GM21529 (cell line): ENCODE measurements around the gene ERICH6.
A peak's percentile ranks its signal among the peaks of the same experiment; 100 is the strongest.

Experiments used
- ATAC-seq: cut with Tn5 transposase; IDR thresholded peaks from one replicate; pipeline ENCODE4 v1.9.1; 2021; ENCODE audit not compliant: unreplicated experiment

ERICH6 gene

DNA sequence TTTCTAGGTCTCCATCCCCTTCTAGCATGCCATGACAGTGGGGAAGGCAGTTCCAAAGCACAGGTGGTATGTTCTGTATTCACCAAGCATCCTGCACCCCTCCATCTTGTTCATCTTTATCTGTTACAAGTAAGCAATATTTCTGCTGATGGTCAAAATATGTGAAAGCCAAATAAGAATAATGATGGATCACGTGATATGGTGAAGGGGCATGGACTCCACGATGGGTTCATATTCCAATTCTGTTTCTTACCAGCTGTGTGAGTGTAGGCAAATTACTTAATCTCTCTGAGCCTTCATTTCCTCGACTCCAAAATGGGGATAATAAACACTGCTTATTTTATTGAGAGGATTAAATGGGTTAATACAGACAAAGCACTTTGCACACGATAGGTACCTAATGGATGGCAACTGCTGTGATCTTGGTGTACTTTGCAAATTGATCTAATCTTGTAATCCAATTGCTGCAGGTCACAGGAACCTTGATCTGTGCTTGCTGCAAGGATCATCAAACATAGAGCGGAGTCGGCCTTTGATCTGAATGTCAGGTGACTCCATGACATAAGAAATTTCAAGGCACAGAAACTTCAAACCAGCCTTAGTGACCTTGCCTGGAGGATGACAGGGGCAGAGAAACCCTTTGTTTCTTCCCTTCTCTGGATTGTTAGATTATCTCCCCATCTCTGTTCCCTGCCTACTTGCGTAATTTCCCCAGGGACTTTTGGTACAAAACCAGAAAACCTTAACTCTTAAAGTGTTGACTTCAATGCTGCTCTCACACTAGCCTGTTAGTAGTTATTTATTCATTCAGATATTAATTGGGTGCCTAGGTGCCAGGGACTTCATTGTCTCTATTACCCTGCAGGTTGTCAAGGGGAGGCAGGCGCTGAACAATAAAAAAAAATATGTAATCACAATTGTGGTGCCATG is 33.4 kb upstream of the ERICH6 start:
- ATAC-seq: no peak

DNA sequence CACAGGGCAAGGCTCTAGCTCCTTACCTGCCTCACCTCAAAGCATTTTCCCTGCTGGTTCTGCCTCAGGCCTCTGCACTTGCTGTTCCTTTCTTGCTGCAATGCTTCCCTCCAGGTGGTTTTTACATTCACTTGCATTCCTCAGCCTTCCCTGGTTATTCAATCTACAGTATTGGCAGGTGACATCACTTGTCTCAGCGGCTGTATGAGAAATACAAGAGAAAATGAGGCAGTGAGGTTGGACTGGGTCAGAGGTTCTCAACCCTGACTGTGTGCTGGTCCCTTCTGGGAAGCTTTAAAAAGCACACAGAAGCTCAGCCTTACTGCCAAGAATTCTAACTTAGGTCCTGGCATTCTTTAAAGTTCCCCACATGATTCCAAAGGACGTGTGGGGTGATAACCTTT is 32.6 kb upstream of the ERICH6 start:
- ATAC-seq: no peak

DNA sequence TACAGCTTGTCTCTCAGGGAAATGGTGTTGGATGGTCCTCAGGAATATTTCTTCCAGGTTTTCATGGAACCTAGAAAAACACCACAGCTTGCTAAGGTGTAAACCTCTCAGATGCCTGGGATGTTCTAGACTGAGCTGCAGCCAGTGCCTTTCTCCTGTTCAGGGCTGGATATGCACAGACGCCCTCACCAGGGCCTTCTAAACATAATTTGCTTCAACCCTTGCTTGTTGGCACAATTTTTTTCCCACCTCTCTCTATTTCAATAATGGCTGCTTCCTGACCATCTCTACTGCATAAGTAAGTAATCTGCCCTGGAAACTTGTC is 31.0 kb upstream of the ERICH6 start:
- ATAC-seq: no peak

DNA sequence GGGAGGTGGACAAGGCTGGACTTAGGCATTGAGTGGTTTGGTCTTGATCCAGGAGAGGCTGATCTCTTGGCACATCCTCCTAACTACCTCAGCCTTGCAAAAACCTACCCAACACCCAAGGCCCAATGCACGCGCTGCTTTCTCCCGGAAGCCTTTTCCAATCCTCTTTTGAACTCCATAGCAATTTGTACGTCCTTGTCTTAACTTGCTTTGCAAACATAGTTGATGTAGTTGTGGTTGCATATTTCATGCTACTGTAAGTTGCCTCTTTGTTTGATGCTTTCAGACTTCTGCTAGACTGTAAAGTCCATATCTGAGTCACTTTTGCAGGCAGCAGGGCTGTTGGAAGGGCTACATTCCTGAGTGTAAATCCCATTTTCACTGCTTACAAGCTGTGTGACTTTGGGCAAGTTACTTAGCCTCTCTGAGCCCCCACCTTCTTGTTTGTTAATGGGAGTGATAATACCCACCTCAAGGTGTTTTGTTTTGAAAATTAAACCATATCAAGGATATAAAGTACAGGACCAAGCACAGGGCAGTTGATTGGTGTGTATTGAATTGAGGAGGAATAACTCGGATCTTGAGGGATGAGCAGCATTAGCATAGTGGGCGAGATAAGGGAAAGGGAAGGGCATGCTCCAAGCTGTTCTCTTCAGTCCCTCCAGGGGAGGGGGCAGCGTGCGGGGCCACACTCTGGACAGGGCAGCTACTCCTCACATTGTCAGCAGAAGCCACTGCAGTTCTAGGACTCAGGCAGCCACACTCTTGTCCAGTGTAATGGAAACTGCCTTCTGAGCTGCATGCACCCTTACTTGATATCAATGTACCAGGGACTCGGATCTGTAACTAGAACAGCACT is 30.4 kb upstream of the ERICH6 start:
- no peak for ATAC-seq

DNA sequence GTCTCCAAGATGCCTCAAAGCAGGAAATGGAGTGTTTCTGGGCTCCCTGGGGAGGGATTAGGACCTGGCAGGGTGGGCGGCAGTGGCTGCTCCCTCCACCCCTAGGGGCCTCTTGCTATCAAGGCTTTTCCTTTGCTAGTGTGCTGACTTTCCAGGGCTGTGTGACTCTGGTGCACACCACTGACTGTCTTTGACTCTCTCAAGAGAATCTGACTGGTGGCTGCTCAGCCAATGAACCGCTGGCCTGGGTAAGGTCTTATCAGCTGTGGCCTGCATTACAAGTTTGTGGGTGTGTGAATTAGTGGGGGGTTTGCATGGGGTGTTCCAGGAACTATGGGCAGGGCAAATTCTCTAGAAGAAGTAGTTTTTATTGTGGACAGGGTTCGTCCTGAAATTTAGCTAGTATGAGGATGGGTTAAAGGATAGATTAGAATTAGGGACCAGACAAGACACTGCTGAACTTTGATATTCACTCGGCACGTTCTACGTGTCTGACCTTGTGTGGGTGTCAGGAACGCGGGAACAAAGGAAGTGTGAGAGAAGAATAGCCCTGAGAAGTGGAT is 29.7 kb upstream of the ERICH6 start:
- no peak for ATAC-seq

DNA sequence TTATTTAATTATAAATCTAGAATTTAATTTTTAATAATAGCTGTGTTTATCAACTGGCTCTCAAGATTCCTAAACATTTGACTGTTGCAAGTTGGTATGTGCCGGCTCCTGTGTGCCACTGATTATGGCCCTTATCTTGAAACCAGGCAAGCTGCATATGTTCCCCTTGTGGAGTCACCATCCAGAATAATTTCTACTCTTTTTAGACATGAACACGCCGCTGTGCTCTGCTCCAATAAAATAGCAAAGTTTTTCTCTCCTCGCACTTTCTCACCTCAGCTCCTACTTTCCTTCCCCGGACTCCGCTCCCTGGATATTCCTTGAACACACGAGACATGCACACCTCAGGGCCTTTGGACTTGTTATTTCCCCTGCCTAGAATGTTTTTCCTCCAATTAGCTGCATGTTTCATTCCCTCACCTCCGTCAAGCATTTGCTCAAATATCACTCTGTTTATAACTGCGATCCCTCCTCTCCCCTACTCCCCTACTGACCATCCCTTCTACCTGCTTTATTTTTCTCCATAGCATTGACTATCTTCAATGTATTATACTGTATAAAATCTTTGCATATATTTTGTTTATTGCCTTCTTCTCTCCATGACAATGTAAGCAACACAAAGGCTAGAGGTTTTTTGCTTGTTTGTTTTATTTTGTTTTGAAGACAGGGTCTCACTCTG is 26.1 kb upstream of the ERICH6 start:
- ATAC-seq: no peak

DNA sequence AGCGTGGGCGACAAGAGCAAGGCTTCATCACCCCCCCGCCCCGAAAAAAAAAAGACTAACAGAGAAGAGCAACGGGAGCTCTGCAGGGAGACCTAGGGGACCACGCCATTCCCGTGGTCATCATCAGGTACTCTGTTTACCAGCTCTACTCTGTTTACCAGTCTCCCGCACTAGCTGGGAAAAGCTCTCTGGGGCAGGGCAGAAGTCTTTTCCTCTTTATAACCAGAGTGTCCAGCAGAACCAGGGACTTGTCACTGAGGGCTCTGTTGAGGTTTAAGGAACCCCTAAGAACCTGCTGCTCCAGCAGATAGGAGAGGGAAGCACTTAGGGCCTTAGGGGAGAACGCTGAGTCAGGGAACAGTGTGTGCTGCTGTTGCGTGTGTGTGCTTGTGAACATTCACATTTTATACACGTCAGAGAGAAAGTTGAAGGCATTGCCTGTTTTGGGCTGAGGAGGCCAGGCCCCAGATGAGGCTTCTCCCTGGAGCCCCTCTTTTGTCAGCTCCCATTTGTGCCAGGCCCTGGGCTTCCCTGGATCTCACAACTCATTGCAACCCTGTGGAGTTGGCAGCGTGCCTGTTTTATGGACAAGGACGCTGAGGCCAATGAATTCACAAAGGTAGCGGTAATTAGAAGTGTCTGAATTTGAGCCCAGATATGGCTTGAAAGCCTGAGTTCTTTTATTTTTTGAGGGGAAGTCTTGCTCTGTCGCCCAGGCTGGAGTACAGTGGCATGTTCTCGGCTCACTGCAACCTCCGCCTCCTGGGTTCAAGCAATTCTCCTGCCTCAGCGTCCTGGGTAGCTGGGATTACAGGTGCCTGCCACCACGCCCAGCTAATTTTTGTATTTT is 24.2 kb upstream of the ERICH6 start:
- no peak for ATAC-seq

DNA sequence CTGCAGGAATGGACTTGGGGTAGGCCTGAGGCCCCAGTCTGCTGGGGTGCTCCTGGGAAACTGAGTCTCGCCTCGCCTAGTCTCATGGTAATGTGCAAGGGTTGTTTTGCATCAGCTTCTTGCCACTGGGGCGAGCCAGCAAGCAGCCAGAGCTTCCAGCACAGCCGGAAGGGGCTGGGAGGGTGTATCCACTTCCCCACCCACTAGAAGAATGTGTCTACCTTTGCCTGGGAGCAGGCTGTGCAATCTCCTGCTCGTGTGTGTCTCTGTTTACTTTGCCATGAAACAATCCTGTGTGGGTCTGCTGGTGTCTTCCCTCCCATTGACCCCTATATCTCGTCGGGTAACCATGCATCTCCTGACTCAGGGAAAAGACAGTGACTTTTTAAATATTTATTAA is 21.8 kb upstream of the ERICH6 start:
- ATAC-seq: no peak

DNA sequence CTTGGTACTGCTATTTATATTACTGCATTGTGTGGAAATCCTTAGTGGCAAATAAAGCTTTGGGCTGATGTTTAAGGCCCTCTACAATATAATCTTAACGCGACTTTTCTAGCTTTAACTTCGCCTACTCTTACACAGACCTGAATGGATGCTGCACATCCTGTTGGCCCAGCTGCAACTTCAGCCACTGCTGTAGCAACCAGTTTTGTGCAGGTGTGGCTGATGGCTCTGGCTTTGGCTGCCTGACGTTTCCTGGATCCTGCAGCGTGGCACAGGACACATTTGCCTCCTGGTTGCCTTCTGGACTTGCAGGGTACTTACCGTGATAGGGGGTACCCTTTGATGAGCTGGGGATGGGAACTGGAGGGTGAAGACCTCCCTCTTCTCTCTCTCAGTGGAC is 20.2 kb upstream of the ERICH6 start:
- no peak for ATAC-seq

DNA sequence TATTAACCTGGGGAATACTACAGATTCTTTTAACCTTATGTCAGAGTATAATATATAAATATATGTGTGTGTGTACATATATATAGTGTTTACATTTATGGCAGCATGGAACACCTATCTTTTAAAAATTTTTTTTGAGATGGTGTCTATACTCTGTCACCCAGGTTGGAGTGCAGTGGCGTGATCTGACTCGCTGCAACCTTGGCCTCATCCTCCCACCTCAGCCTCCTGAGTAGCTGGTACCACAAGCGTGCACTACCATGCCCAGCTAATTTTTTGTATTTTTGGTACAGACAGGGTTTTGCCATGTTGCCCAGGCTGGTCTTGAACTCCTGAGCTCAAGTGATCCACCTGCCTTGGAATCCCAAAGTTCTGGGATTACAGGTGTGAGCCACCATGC is 18.5 kb upstream of the ERICH6 start:
- ATAC-seq: no peak

DNA sequence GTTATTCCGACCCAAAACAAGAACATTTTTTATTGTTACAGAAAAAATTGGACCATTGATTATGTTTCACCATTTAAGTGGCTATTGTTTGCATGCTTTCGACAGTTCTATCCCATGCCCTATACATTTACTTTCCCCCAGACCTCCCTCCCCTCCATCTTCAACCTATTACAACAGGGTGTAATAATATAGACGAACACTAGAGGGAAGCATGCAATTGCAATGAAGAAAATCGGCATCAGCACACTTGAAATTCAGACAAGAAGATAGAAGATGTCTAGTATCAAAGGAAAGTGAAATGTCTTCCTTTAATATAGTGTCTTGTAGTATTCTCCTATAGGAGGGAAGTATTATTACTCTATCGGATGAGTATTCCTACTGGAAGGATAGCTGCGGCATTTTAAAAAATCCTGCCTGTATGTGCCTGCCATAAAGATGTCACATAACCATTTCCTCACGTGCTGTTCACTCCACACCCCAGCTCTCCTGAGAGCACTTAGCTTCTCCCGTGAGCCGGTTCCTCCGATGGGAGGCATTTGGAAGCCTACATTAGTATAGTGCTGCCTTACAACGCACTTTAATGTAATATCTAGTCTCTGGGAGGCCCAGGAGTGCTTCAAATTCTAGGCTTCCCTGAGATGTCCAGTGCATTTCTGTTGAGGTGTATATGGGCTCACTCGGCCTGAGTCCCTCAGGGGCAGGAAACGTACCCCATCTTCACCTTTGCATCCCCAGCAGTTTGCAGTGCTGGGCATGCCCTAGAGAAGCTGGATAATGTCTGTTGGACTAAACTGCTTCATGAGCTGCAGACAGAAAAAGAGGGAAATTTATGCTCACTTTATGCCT is 17.8 kb upstream of the ERICH6 start:
- ATAC-seq: peak; percentile 82

DNA sequence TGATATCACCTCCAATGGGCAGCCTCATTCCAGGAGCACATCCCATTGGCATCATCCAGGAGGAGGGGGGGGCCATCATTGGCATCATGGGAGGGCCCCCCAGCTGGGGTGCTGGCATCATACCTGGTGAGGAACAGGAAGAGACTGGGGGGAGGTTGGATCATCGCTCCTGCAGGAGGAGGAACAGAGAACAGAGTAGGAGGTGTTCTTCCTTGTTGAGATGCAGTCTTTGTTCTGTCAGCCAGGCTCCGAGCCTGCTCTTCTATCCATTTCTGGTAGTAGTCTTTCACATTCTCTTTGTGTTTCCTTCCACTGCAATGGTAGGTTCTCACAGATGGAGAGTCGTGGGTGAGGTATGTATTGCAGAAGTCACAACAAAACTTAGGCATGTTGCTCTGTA is 16.7 kb upstream of the ERICH6 start:
- no peak for ATAC-seq

DNA sequence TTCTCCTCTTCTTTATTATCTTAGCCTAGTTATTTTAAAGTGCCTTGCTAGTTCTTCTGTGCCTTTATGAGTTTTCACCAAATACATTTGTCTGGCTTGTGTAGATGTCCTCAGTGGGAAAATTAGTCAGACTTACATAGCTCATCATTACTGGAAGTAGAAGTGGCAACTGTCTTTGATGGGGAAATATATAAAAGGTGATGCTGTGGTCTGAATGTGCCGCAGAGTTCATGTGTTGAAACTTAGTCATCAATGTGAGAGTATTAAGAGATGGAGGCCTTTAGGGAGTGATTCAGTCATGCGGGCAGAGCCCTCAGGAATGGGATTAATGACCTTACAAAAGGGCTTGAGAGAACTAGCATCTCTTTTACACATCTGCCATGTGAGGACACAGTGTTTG is 6.4 kb upstream of the ERICH6 start:
- no peak for ATAC-seq

DNA sequence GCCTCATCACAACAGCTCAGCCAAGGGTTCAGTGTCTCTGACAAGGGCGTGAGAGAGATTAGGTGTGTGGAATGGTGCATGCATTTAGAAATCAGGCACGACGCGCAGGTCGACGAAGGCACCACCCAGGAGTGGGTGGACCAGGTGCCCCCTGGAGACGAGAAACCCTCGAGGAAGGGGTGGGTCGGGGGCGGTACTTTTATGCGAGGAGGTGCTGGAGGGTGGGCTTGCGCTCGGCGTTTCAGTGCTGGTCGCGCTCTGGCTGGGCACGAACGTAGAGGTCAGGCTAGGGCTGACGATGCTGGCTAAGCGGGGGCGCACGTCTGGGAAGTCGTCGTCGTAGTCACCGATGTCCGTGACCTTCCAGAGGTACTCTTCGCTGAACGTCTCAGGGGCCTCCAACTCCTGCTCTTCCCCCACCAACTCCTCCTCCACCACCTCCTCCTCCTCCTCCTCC is 393 bp downstream of the ERICH6 start:
- peak; percentile 35 for ATAC-seq

DNA sequence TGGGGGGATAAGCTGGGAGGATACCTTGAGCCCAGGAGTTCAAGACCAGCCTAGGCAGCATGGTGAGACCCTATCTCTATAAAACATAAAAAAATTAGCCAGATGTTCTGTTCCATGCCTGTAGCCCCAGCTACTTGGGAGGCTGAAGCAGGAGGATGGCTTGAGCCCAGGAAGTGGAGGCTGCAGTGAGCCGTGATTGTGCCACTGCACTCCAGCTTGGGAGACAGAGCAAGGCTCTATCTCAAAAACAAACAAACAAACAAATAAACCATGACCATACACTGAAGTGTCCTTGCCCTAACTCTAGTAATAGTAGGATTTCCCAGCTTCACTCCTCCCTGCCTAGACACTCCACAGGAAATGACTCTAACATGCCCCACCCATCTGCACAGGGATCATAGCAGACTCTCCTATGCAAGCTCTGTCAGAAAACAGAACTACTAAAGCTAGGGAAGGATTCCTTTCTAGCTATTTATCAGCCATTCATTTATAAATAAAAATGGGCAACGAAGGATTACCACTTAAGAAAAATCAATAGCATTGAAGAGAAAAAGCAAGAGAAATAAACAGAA is 4.6 kb downstream of the ERICH6 start:
- no peak for ATAC-seq

DNA sequence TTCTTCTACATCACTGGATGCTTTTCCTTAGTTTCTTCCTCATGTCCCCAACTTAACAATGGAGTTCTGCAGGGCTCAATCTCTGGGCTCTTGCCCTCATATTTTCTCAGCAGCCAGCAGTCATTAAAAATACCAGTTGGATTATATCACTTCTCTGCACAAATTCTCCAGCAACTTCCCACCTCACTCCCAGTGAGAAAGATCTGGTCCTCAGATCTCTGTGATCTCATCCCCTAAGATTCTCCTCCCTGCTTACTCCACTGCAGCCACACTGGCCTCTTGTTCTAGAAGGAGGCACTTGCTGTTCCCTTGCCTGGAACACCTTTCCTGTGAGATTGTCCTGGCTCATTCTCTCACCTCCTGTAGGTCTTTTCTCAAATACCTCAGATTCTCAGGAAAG is 6.1 kb downstream of the ERICH6 start:
- no peak for ATAC-seq

DNA sequence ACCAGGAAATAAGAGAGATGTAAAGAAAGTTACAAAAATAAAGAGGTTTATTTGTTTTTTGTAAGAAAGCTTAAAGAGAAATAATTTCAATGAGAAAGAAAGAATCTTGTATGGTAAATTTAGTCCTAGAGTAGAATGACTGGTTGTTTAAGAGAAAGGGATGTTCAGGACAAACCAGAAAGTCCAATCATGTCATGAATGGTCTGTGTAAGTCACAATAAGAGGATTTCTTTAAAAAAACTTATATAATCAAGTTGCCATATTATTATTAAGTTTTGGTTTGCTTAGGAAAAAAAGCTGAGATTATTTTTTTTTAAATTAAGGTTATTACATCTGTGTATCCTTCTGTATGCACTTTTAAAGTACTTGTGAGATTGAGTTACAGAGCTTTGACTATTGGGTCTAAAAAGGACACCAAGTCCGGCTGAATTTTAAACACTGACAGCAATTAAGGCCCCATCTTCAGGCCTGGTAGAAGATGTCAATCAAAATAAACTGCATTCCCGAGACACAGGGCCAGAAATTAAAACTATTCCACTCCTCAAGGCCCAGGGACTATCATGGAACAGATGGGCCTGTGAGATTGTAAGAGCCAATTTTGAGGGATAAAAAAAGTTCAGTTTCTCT is 12.2 kb downstream of the ERICH6 start:
- ATAC-seq: no peak

DNA sequence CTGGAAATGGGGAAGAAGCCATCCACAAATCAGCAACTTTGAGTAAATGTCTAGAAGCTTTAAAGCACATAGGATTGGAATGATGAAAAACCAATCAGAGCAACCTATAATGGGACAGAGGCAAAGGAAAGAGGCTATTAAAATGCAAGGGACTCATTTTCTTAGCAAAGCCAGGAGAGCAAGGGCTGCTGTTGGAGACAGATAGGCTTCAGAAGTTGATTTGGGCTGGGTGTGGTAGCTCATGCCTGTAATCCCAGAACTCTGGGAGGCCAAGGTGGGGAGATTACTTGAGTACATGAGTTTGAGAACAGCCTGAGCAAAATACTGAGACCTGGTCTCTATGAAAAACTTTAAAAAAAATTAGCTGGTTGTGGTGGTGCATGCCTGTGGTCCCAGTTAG is 16.1 kb downstream of the ERICH6 start:
- no peak for ATAC-seq

DNA sequence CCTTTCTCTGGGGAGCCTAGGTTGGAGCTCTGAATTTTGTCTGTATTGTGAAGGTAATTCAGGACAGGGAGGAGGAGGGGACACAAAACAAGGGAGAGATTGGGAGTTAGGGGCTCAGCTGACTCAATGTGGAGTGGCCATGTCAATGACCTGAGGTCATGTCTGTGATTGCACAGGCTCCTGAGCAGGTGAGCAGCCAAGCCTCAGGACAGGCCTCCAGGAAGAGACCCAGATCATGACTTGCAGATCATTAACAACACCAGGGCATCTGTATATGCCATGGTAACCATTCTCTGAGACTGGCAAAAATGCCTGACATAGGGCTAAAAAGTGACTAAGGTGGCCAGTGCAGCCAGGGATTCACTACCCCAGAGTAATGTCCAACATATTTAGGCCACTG is 20.9 kb downstream of the ERICH6 start:
- no peak for ATAC-seq
